Glutamatergic neuron (in vitro differentiated cells): Measurements from ENCODE around the gene PCARE. TPM values are rescaled to one million over a fixed set of nuclear protein-coding genes. Genes with fewer than 3 reads are reported as not detected.

ENCODE experiments used
- DNase-seq: peaks from one replicate; pipeline ENCODE4 v3.0.0; 2022
- H3K27ac Mint-ChIP-seq: one replicate; pipeline ENCODE4 v1.8.0; 2020; ENCODE audit warnings: mild to moderate bottlenecking, mixed read lengths, inconsistent platforms; ENCODE audit not compliant: unreplicated experiment
- H3K27me3 Mint-ChIP-seq: one replicate; pipeline ENCODE4 v1.8.0; 2020; ENCODE audit warnings: mild to moderate bottlenecking, moderate library complexity, mixed read lengths, inconsistent platforms; ENCODE audit not compliant: unreplicated experiment
- H3K36me3 Mint-ChIP-seq: one replicate; pipeline ENCODE4 v1.8.0; 2020; ENCODE audit warnings: mild to moderate bottlenecking, mixed read lengths, inconsistent platforms; ENCODE audit not compliant: unreplicated experiment
- H3K4me1 Mint-ChIP-seq: one replicate; pipeline ENCODE4 v1.8.0; 2020; ENCODE audit warnings: mild to moderate bottlenecking, low read depth, mixed read lengths, inconsistent platforms; ENCODE audit not compliant: unreplicated experiment
- H3K4me3 Mint-ChIP-seq: one replicate; pipeline ENCODE4 v1.8.0; 2020; ENCODE audit warnings: mild to moderate bottlenecking, mixed read lengths, inconsistent platforms; ENCODE audit not compliant: unreplicated experiment
- H3K9me3 Mint-ChIP-seq: one replicate; pipeline ENCODE4 v1.8.0; 2020; ENCODE audit warnings: mild to moderate bottlenecking, moderate library complexity, mixed read lengths, inconsistent platforms; ENCODE audit not compliant: unreplicated experiment
- CTCF ChIP-seq: fragments of 200-600 bp; sonication (generic); IDR thresholded peaks from one replicate; pipeline ENCODE4 v1.5.0; 2021; ENCODE audit not compliant: partially characterized antibody, unreplicated experiment
- total RNA-seq: library from RNA; stranded (reverse); fragmentation: NEBNext Ultra II Directional; extraction: Animal tissue kit (Norgen Biotek cat#: 25700); gene quantifications from one replicate; pipeline ENCODE4 v1.2.1, GENCODE V29; 2021; ENCODE audit not compliant: unreplicated experiment

The PCARE gene
- total RNA-seq, 1 donor from 2014 or later = 0.66 TPM

GRCh38 chr2:29080886-29081743, 6.8 kb upstream of the PCARE start:
- DNase-seq = no peak
- Mint-ChIP-seq H3K4me3 (no peak overlapping the region), H3K36me3 (peaks cover 5% of the 10 kb centered on the region), H3K9me3 (peaks cover 7% of the 10 kb centered on the region), H3K27me3 (no peaks in the 10 kb centered on the region), H3K4me1 (peaks cover 7% of the 10 kb centered on the region), H3K27ac (no peak overlapping the region)
- no peak for TF ChIP-seq CTCF

GRCh38 chr2:29079887-29080286, 5.6 kb upstream of the PCARE start:
- no peak for TF ChIP-seq CTCF
- Mint-ChIP-seq H3K4me1 (peaks cover 7% of the 10 kb centered on the region), H3K27ac (no peak overlapping the region), H3K36me3 (peaks cover 5% of the 10 kb centered on the region), H3K4me3 (no peak overlapping the region), H3K27me3 (no peaks in the 10 kb centered on the region), H3K9me3 (peaks cover 7% of the 10 kb centered on the region)
- no peak for DNase-seq

- no peak for TF ChIP-seq CTCF
- DNase-seq = no peak
- peaks cover 11% of the 10 kb centered on the region for H3K9me3 Mint-ChIP-seq
- H3K27me3 Mint-ChIP-seq = no peaks in the 10 kb centered on the region
- H3K36me3 Mint-ChIP-seq = peaks cover 8% of the 10 kb centered on the region
- peaks cover 17% of the 10 kb centered on the region for H3K4me1 Mint-ChIP-seq
- no peak overlapping the region for H3K27ac Mint-ChIP-seq
- no peak overlapping the region for H3K4me3 Mint-ChIP-seq
Measured at GRCh38 chr2:29075894-29076705, 1.8 kb upstream of the PCARE start.

GRCh38 chr2:29073933-29074332, 390 bp downstream of the PCARE start:
- H3K4me1 Mint-ChIP-seq = peaks cover 17% of the 10 kb centered on the region
- H3K27ac Mint-ChIP-seq = peak overlapping the region; percentile 79
- H3K27me3 Mint-ChIP-seq = no peaks in the 10 kb centered on the region
- DNase-seq = no peak
- peaks cover 4% of the 10 kb centered on the region for H3K36me3 Mint-ChIP-seq
- no peak overlapping the region for H3K4me3 Mint-ChIP-seq
- TF ChIP-seq CTCF = no peak
- H3K9me3 Mint-ChIP-seq = peaks cover 6% of the 10 kb centered on the region
